CD14-positive monocyte (primary cell): ENCODE data around the gene FNIP1. TPM values are rescaled to one million over a fixed set of nuclear protein-coding genes. Genes with fewer than 3 reads are reported as not detected.

ENCODE experiments used
- DNase-seq, 3 donors: peaks; one replicate each; pipeline ENCODE4 v3.0.0-alpha.2; 2011 to 2022
- H2AFZ ChIP-seq: 2 replicates; pipeline ENCODE4 v1.6.0; 2012; ENCODE audit warnings: mild to moderate bottlenecking, low read depth, low read length, inconsistent platforms; ENCODE audit not compliant: insufficient read depth, poor library complexity, severe bottlenecking
- H3K27ac ChIP-seq, 2 donors: 1 replicate in 1 of 2; 2 replicates in 1 of 2; pipeline ENCODE4 v1.5.1; 2012 to 2013; ENCODE audit warnings: low read length in 2 of 2, control low read depth in 1 of 2, inconsistent platforms in 1 of 2, low read depth in 1 of 2, mild to moderate bottlenecking in 1 of 2
- H3K27me3 ChIP-seq, 2 donors: one replicate each; pipeline versions ENCODE4 v1.6.0 to v1.6.1; 2011 to 2013; ENCODE audit warnings: low read length in 2 of 2; ENCODE audit not compliant: control insufficient read depth in 2 of 2, insufficient read depth in 2 of 2
- H3K36me3 ChIP-seq, 2 donors: replicated peaks in 1 of 2; 1 replicate in 1 of 2; 2 replicates in 1 of 2; pipeline versions ENCODE4 v1.5.1 to v1.6.1; 2012 to 2013; ENCODE audit warnings: low read length in 2 of 2, control low read depth in 1 of 2, inconsistent platforms in 1 of 2, mild to moderate bottlenecking in 1 of 2; ENCODE audit not compliant: insufficient read depth in 2 of 2, control insufficient read depth in 1 of 2
- H3K4me1 ChIP-seq, 2 donors: 1 replicate in 1 of 2; 2 replicates in 1 of 2; pipeline versions ENCODE4 v1.5.1 to v1.6.1; 2012 to 2013; ENCODE audit warnings: low read length in 2 of 2, control low read depth in 1 of 2, inconsistent platforms in 1 of 2, mild to moderate bottlenecking in 1 of 2, moderate library complexity in 1 of 2; ENCODE audit not compliant: insufficient read depth in 2 of 2, control insufficient read depth in 1 of 2
- H3K4me2 ChIP-seq: replicated peaks from 2 replicates; pipeline ENCODE3; 2012; ENCODE audit warnings: low read length, moderate library complexity, mild to moderate bottlenecking; ENCODE audit not compliant: poor library complexity, severe bottlenecking; ENCODE audit errors: extremely low read depth
- H3K4me3 ChIP-seq, 3 experiments: fragments of 200-600 bp in 1 of 3; sonication (generic) in 1 of 3; replicated peaks in 1 of 3; 1 replicate in 2 of 3; 2 replicates in 1 of 3; pipeline ENCODE4 v1.5.1; 2011 to 2013; ENCODE audit warnings: low read length in 3 of 3, mild to moderate bottlenecking in 3 of 3, control low read depth in 2 of 3, low read depth in 2 of 3, inconsistent platforms in 1 of 3, moderate library complexity in 1 of 3
- H3K79me2 ChIP-seq: 2 replicates; pipeline ENCODE4 v1.6.0; 2012; ENCODE audit warnings: mild to moderate bottlenecking, control low read depth, inconsistent platforms, low read length, moderate library complexity; ENCODE audit not compliant: insufficient read depth
- H3K9ac ChIP-seq: 2 replicates; pipeline ENCODE4 v1.6.0; 2017; ENCODE audit warnings: low read length, mild to moderate bottlenecking; ENCODE audit not compliant: insufficient read depth, poor library complexity, severe bottlenecking
- H3K9me3 ChIP-seq, 2 donors: replicated peaks in 1 of 2; 1 replicate in 1 of 2; 2 replicates in 1 of 2; pipeline versions ENCODE4 v1.5.1 to v1.6.1; 2012 to 2013; ENCODE audit warnings: low read length in 2 of 2, control low read depth in 1 of 2; ENCODE audit not compliant: control insufficient read depth in 1 of 2, insufficient read depth in 1 of 2
- H4K20me1 ChIP-seq: 2 replicates; pipeline ENCODE4 v1.6.0; 2012; ENCODE audit warnings: mild to moderate bottlenecking, low read length, control low read depth, moderate library complexity; ENCODE audit not compliant: insufficient read depth
- H3K27ac Mint-ChIP-seq, 7 donors: one replicate each; pipeline ENCODE4 v1.8.0; 2020; ENCODE audit warnings: mild to moderate bottlenecking in 7 of 7, mixed read lengths in 7 of 7, moderate library complexity in 6 of 7, inconsistent platforms in 2 of 7
- H3K27me3 Mint-ChIP-seq, 3 donors: one replicate each; pipeline ENCODE4 v1.8.0; 2021 to 2022; ENCODE audit warnings: low read depth in 3 of 3, mild to moderate bottlenecking in 3 of 3, mixed read lengths in 3 of 3, moderate library complexity in 3 of 3, inconsistent platforms in 1 of 3
- H3K36me3 Mint-ChIP-seq, 2 donors: one replicate each; pipeline ENCODE4 v1.8.0; 2020; ENCODE audit warnings: mixed read lengths in 2 of 2, inconsistent platforms in 1 of 2, mild to moderate bottlenecking in 1 of 2
- H3K4me1 Mint-ChIP-seq: one replicate; pipeline ENCODE4 v1.8.0; 2020; ENCODE audit warnings: mild to moderate bottlenecking, mixed read lengths
- H3K4me3 Mint-ChIP-seq, 2 donors: one replicate each; pipeline ENCODE4 v1.8.0; 2020; ENCODE audit warnings: mild to moderate bottlenecking in 2 of 2, mixed read lengths in 2 of 2, moderate library complexity in 1 of 2
- H3K9me3 Mint-ChIP-seq, 7 donors: one replicate each; pipeline ENCODE4 v1.8.0; 2020 to 2022; ENCODE audit warnings: mixed read lengths in 7 of 7, mild to moderate bottlenecking in 6 of 7, moderate library complexity in 6 of 7, inconsistent platforms in 2 of 7
- WGBS: methylation state at CpG from one replicate; pipeline ENCODE4 v1.1.5; 2013; ENCODE audit warnings: missing lambda C conversion rate; ENCODE audit not compliant: insufficient coverage; 5-methylcytosine and 5-hydroxymethylcytosine counted together
- intact Hi-C, 2 donors: fragments of 100-400 bp; cut with micrococcal nuclease; formaldehyde crosslinking; loops; one replicate each; pipeline versions ENCODE4 v1.15.0 to v1.15.1; 2023
- polyA plus RNA-seq, 3 donors: library from polyadenylated mRNA; depleted of rRNA in 1 of 3; unstranded in 2 of 3; stranded (reverse) in 1 of 3; fragments of 300-500 nt in 2 of 3; fragments of >200 nt in 1 of 3; fragmentation: Illumina TruSeq in 2 of 3; gene quantifications; 1 replicate in 2 of 3; 2 replicates in 1 of 3; pipeline ENCODE4 v1.2.3, GENCODE V29; 2012 to 2021
- TF ChIP-seq, protein P1 (sequence below): fragments of 200-600 bp; IDR thresholded peaks from one replicate; pipeline ENCODE4 v1.8.0; 2022; ENCODE audit warnings: antibody characterized with exemption, mild to moderate bottlenecking

Gene FNIP1
- polyA plus RNA-seq, 3 donors: 13.6 to 17.3 (median 16.3) TPM

DNA sequence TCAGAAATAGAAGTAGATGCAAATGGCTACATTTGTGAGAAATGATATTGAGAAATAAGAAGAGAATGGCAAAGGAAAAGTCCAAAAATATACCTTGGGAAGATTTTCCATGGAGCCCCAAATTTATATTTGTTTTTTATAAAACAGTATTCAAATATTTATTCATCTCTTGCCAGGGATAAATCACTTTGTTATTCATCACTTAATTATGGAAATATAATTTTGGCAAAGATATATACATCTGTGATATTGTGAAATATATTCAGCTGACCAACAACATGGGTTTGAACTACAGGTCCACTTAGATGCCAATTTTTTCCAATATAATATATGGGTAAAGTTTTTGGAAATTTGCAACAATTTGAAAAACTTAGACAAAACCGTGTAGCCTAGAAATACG is 142.0 kb downstream of the FNIP1 start:
- intact Hi-C loops: no loop called here
- H3K4me1 Mint-ChIP-seq: peaks cover 3% of the 10 kb centered on the region

DNA sequence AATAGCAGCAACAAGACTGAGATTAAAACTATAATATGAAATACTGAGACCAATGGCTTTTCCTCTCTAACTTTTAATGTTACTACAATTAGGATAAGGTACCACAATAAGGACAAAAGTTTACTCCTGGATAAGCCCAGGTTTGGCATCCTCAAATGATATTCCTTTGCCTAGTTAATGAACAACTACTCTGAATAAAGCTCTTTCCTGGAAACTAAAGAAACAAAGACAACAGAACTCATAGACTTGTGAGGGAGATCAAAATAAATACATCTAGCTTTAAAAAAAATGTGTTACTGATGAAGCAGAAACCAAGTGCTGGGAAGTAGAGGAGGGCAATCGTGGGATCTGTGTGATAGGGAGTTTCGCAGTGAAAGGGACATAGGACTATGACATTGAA is 142.5 kb downstream of the FNIP1 start:
- intact Hi-C loops: no loop called here
- peaks cover 0 to 5% (median 2%) of the 10 kb centered on the region in 7 donors for H3K9me3 Mint-ChIP-seq
- WGBS: 85% methylated on average over 2 of the region's 2 CpGs
- Histone ChIP-seq H3K36me3 (peaks cover 56 to 92% of the 10 kb centered on the region in 2 donors), H3K4me2 (no peak overlapping the region), H3K27me3 (no peaks in the 10 kb centered on the region), H3K4me1 (no peaks in the 10 kb centered on the region), H3K4me3 (no peak overlapping the region), H3K9ac (no peak overlapping the region), H3K79me2 (peaks cover 10% of the 10 kb centered on the region), H3K27ac (no peak overlapping the region), H4K20me1 (no peaks in the 10 kb centered on the region), H2AFZ (no peak overlapping the region), H3K9me3 (no peaks in the 10 kb centered on the region)
- H3K4me3 Mint-ChIP-seq: no peak overlapping the region
- H3K36me3 Mint-ChIP-seq: peaks cover 61 to 89% of the 10 kb centered on the region in 2 donors
- no peak for DNase-seq
- TF ChIP-seq, protein P1, sequence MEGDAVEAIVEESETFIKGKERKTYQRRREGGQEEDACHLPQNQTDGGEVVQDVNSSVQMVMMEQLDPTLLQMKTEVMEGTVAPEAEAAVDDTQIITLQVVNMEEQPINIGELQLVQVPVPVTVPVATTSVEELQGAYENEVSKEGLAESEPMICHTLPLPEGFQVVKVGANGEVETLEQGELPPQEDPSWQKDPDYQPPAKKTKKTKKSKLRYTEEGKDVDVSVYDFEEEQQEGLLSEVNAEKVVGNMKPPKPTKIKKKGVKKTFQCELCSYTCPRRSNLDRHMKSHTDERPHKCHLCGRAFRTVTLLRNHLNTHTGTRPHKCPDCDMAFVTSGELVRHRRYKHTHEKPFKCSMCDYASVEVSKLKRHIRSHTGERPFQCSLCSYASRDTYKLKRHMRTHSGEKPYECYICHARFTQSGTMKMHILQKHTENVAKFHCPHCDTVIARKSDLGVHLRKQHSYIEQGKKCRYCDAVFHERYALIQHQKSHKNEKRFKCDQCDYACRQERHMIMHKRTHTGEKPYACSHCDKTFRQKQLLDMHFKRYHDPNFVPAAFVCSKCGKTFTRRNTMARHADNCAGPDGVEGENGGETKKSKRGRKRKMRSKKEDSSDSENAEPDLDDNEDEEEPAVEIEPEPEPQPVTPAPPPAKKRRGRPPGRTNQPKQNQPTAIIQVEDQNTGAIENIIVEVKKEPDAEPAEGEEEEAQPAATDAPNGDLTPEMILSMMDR: no peak
- no peaks in the 10 kb centered on the region for H3K27me3 Mint-ChIP-seq
- peak overlapping the region in 1 of 7 donors; percentile 24 for H3K27ac Mint-ChIP-seq
- peaks cover 3% of the 10 kb centered on the region for H3K4me1 Mint-ChIP-seq

More for the DNA sequence above, 142.0 kb downstream of the FNIP1 start:
- peaks cover 62 to 90% of the 10 kb centered on the region in 2 donors for H3K36me3 Mint-ChIP-seq
- no peak overlapping the region for H3K4me3 Mint-ChIP-seq
- Histone ChIP-seq H3K9me3 (no peaks in the 10 kb centered on the region), H2AFZ (no peak overlapping the region), H3K27ac (no peak overlapping the region), H4K20me1 (no peaks in the 10 kb centered on the region), H3K4me3 (no peak overlapping the region), H3K36me3 (peaks cover 57 to 92% of the 10 kb centered on the region in 2 donors), H3K79me2 (peaks cover 10% of the 10 kb centered on the region), H3K4me1 (no peaks in the 10 kb centered on the region), H3K27me3 (no peaks in the 10 kb centered on the region), H3K9ac (no peak overlapping the region), H3K4me2 (no peak overlapping the region)
- TF ChIP-seq, protein P1: no peak
- H3K9me3 Mint-ChIP-seq: peaks cover 0 to 8% (median 2%) of the 10 kb centered on the region in 7 donors
- no peaks in the 10 kb centered on the region for H3K27me3 Mint-ChIP-seq
- no peak for DNase-seq
- H3K27ac Mint-ChIP-seq: peak overlapping the region in 2 of 7 donors; percentile 24 to 66
- 100% methylated on average over 2 of the region's 2 CpGs for WGBS
